K562 (cell line): ENCODE results near the gene DKKL1.

Experiments used
- BRCA1 ChIP-seq, 2 experiments: fragments of 450-650 bp in 1 of 2; sonication (generic) in 1 of 2; formaldehyde crosslinking in 1 of 2; IDR thresholded peaks; 2 replicates each; pipeline versions ENCODE4 v1.5.0 to v1.6.1; 2017 to 2020; ENCODE audit warnings: mild to moderate bottlenecking in 1 of 2, missing genetic modification reagents in 1 of 2
- CREM ChIP-seq: IDR thresholded peaks from 2 replicates; pipeline ENCODE4 v1.6.1; 2014; ENCODE audit warnings: antibody characterized with exemption, low read depth
- EP300 ChIP-seq: IDR thresholded peaks from 2 replicates; pipeline ENCODE4 v1.6.1; 2012; ENCODE audit warnings: low read length, improper control_type of control experiment
- GABPB1 ChIP-seq: sonication (generic); formaldehyde crosslinking; IDR thresholded peaks from 2 replicates; pipeline ENCODE4 v1.8.0; 2022; ENCODE audit warnings: mild to moderate bottlenecking, missing genetic modification reagents
- JUN ChIP-seq, 2 experiments: sonication (generic) in 1 of 2; formaldehyde crosslinking in 1 of 2; IDR thresholded peaks; 2 replicates each; pipeline versions ENCODE4 v1.6.1 to v1.8.0; 2012 to 2022; ENCODE audit warnings: borderline replicate concordance in 2 of 2, mild to moderate bottlenecking in 2 of 2, improper control_type of control experiment in 1 of 2, low read depth in 1 of 2, low read length in 1 of 2, missing genetic modification reagents in 1 of 2
- NR2F6 ChIP-seq: fragments of 450-650 bp; formaldehyde crosslinking; IDR thresholded peaks from 2 replicates; pipeline ENCODE4 v1.4.0; 2020; ENCODE audit warnings: mild to moderate bottlenecking
- POLR2A ChIP-seq: fragments of 450-650 bp; conservative IDR thresholded peaks from 2 replicates; pipeline ENCODE4 v1.6.1; 2016
- STAT5B ChIP-seq: fragments of 250-450 bp; sonication (Bioruptor Pico); IDR thresholded peaks from 2 replicates; pipeline ENCODE4 v1.8.0; 2021; ENCODE audit warnings: mild to moderate bottlenecking, inconsistent platforms
- ZNF318 ChIP-seq, 2 experiments: fragments of 450-650 bp; IDR thresholded peaks; 2 replicates each; pipeline ENCODE4 v1.6.1; 2016; ENCODE audit warnings: mild to moderate bottlenecking in 2 of 2, borderline replicate concordance in 1 of 2, low read depth in 1 of 2, moderate library complexity in 1 of 2

GRCh38 chr19:49403404-49404187, 39.9 kb downstream of the DKKL1 start:
- TF ChIP-seq STAT5B (CRISPR knock-in tag) (no peak), ZNF318 (IDR thresholded peaks at IDR 0.05; ENCODE audit: borderline replicate concordance in 1 of 2, low read depth in 1 of 2) (no peak), CREM (no peak), NR2F6 (CRISPR knock-in tag) (no peak), GABPB1 (CRISPR knock-in tag) (no peak), JUN (IDR thresholded peaks at IDR 0.05; ENCODE audit: borderline replicate concordance, low read depth, low read length) (no peak), JUN (CRISPR knock-in tag; IDR thresholded peaks at IDR 0.05; ENCODE audit: borderline replicate concordance) (no peak), POLR2A (no peak), BRCA1 (IDR thresholded peaks at IDR 0.05) (no peak), BRCA1 (CRISPR knock-in tag; IDR thresholded peaks at IDR 0.05) (no peak), EP300 (no peak)
